ENCODE data around the gene CRKL. TPM values are rescaled to one million over a fixed set of nuclear protein-coding genes. Genes with fewer than 3 reads are reported as not detected.
A peak's percentile ranks its signal among the peaks of the same experiment; 100 is the strongest.
"Not testable (repeated sequence)": the region's sequence is repeated elsewhere in the genome, so short reads cannot be mapped to it uniquely, and the experiment has no call there.

Gene CRKL
- total RNA-seq, 1 experiment from 2014 or later: 45.8 TPM

- H3K4me1 ChIP-seq (replicated peaks; ENCODE audit: insufficient read depth): no peaks in the 10 kb centered on the region
- no peaks in the 10 kb centered on the region for H3K9me2 ChIP-seq (ENCODE audit: insufficient read depth)
- intact Hi-C loops (cut with micrococcal nuclease; ENCODE audit: unreplicated experiment): no loop called here
- BruUV-seq (replicated peaks): no TSS peak
- no peaks in the 10 kb centered on the region for H3K9me3 ChIP-seq (ENCODE audit: insufficient read depth, low read depth)
- H4K20me1 ChIP-seq (ENCODE audit: insufficient read depth): no peaks in the 10 kb centered on the region
- H3K27me3 ChIP-seq (ENCODE audit: insufficient read depth, low read depth): no peaks in the 10 kb centered on the region
- no peak for DNase-seq
- H3K36me3 ChIP-seq (ENCODE audit: low read depth): no peaks in the 10 kb centered on the region
- H3K4me2 ChIP-seq: no peak overlapping the region
- H2AFZ ChIP-seq: no peak overlapping the region
- ChIA-PET CTCF (no interaction called here), POLR2A (ENCODE audit: unreplicated experiment) (interaction anchor here (0.6 kb wide), 1 partner anchor 88 kb away, joined by 6 read pairs; no protein-coding TSS in a partner anchor)
- TF ChIP-seq EZH2 (IDR thresholded peaks at IDR 0.05; ENCODE audit: low read depth): no peak
- TF ChIP-seq CTCF (conservative IDR thresholded peaks at IDR 0.05): no peak
- no peaks in the 10 kb centered on the region for H3F3A ChIP-seq (ENCODE audit: insufficient read depth, low read depth)
- H3K4me3 ChIP-seq: no peak overlapping the region
- no peak overlapping the region for H3K27ac ChIP-seq
- H3K79me2 ChIP-seq (ENCODE audit: low read depth): no peaks in the 10 kb centered on the region
These were observed 50.5 kb downstream of the CRKL start for GRCh38 chr22:20967697-20968211.

- Histone ChIP-seq H3K4me2 (no peak overlapping the region), H4K20me1 (ENCODE audit: insufficient read depth) (no peaks in the 10 kb centered on the region), H3K27ac (no peak overlapping the region), H3K4me3 (no peak overlapping the region), H3K79me2 (ENCODE audit: low read depth) (no peaks in the 10 kb centered on the region), H3K36me3 (ENCODE audit: low read depth) (no peaks in the 10 kb centered on the region), H3K9me3 (ENCODE audit: insufficient read depth, low read depth) (no peaks in the 10 kb centered on the region), H3K27me3 (ENCODE audit: insufficient read depth, low read depth) (no peaks in the 10 kb centered on the region), H3K4me1 (replicated peaks; ENCODE audit: insufficient read depth) (no peaks in the 10 kb centered on the region), H3K9me2 (ENCODE audit: insufficient read depth) (no peaks in the 10 kb centered on the region), H2AFZ (no peak overlapping the region), H3F3A (ENCODE audit: insufficient read depth, low read depth) (no peaks in the 10 kb centered on the region)
- intact Hi-C loops (cut with micrococcal nuclease; ENCODE audit: unreplicated experiment): no loop called here
- TF ChIP-seq CTCF (conservative IDR thresholded peaks at IDR 0.05) (no peak), EZH2 (IDR thresholded peaks at IDR 0.05; ENCODE audit: low read depth) (no peak)
- no TSS peak for BruUV-seq (replicated peaks)
- ChIA-PET CTCF (no interaction called here), POLR2A (ENCODE audit: unreplicated experiment) (no interaction called here)
- DNase-seq: no peak
These were observed 51.2 kb downstream of the CRKL start for GRCh38 chr22:20968281-20968977.

- DNase-seq: no peak
- BruUV-seq (replicated peaks): no TSS peak
- intact Hi-C loops (cut with micrococcal nuclease; ENCODE audit: unreplicated experiment): no loop called here
- Histone ChIP-seq H3F3A (ENCODE audit: insufficient read depth, low read depth) (no peaks in the 10 kb centered on the region), H3K4me3 (no peak overlapping the region), H3K79me2 (ENCODE audit: low read depth) (no peaks in the 10 kb centered on the region), H3K4me2 (no peak overlapping the region), H4K20me1 (ENCODE audit: insufficient read depth) (no peaks in the 10 kb centered on the region), H3K4me1 (replicated peaks; ENCODE audit: insufficient read depth) (no peaks in the 10 kb centered on the region), H3K9me3 (ENCODE audit: insufficient read depth, low read depth) (no peaks in the 10 kb centered on the region), H3K36me3 (ENCODE audit: low read depth) (no peaks in the 10 kb centered on the region), H3K9me2 (ENCODE audit: insufficient read depth) (no peaks in the 10 kb centered on the region), H2AFZ (no peak overlapping the region), H3K27me3 (ENCODE audit: insufficient read depth, low read depth) (no peaks in the 10 kb centered on the region), H3K27ac (no peak overlapping the region)
- POLR2A ChIA-PET (ENCODE audit: unreplicated experiment): interaction anchor here (0.6 kb wide), 1 partner anchor 134 kb away, joined by 4 read pairs; no protein-coding TSS in a partner anchor
- CTCF ChIA-PET: interaction anchor here (0.5 kb wide), 1 partner anchor 204 kb away, joined by 6 read pairs; no protein-coding TSS in a partner anchor
- no peak for TF ChIP-seq CTCF (conservative IDR thresholded peaks at IDR 0.05)
- TF ChIP-seq EZH2 (IDR thresholded peaks at IDR 0.05; ENCODE audit: low read depth): no peak
These were observed 53.9 kb downstream of the CRKL start for GRCh38 chr22:20970939-20971657.

GRCh38 chr22:20972014-20972694 lies 54.9 kb downstream of the CRKL start:
- H3K27me3 ChIP-seq (ENCODE audit: insufficient read depth, low read depth); H3K9me3 ChIP-seq (ENCODE audit: insufficient read depth, low read depth); H3K27ac ChIP-seq; BruUV-seq (replicated peaks); intact Hi-C loops (cut with micrococcal nuclease; ENCODE audit: unreplicated experiment); H3K4me1 ChIP-seq (replicated peaks; ENCODE audit: insufficient read depth); H2AFZ ChIP-seq; H3K9me2 ChIP-seq (ENCODE audit: insufficient read depth); H3K36me3 ChIP-seq (ENCODE audit: low read depth); H3K4me3 ChIP-seq; H3F3A ChIP-seq (ENCODE audit: insufficient read depth, low read depth); H4K20me1 ChIP-seq (ENCODE audit: insufficient read depth); H3K4me2 ChIP-seq; H3K79me2 ChIP-seq (ENCODE audit: low read depth): not testable (repeated sequence)
- CTCF ChIA-PET: interaction anchor here (0.7 kb wide), 1 partner anchor 14 kb away, joined by 7 read pairs; no protein-coding TSS in a partner anchor
- DNase-seq: peak; percentile 25 to 64
- POLR2A ChIA-PET (ENCODE audit: unreplicated experiment): interaction anchor here (0.6 to 0.7 kb wide), 4 partner anchors 12 to 670 kb away, joined by 3 to 8 read pairs (median 4); partner anchors contain the start of gene SDF2L1

Measured in PC-9 (cell line).